HG02981 (cell line): ENCODE results near the gene RAF1.
A peak's percentile ranks its signal among the peaks of the same experiment; 100 is the strongest.
"Not testable (repeated sequence)": the region's sequence is repeated elsewhere in the genome, so short reads cannot be mapped to it uniquely, and the experiment has no call there.

Experiments used
- ATAC-seq: cut with Tn5 transposase; IDR thresholded peaks from one replicate; pipeline ENCODE4 v1.9.1; 2021; ENCODE audit warnings: mild to moderate bottlenecking, moderate library complexity; ENCODE audit not compliant: unreplicated experiment

The RAF1 gene

DNA sequence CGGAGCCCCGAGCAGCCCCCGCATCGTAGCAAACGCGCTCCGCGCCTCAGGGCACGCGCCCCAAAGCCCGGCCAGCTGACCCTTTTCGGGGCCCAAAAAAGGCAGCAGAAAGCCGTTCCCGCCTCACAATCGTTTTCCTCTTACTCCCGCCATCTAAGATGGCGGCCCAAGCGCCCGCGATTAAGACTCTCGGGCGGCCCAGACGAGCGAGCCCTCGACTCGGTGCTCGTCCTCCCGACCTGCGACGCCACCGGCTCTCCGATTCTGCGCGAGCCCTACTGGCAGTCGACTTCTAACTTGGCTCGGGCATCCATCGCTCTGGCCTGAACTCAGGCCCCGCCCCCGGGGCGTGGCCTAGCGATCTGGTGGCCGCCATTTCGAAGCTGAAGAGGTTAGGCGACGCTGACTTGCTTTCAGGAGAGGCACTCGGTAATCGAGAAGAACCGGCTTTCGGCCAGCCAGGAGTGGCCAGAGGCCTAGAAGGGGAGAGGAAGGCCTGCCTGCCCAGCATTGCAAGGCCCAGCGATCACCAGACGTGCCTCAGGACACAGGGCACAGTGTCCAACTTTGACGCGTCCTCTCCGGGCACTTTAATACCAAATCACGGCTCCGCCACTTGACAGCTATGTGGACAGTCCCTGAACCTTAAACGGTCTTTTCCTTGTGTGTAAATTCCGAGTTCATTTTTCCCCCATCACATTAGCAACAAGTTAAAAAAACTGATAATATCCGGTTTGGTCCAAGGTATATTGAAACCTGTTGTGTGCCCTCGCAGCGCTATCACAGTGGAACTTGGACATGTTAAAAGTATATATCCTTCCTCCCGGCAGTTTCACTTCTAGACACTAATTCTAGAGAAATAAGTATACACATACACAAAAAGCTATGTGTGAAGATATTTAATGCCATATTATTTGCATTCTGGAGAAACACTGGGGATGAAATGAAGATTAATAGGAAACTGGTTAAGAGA is at the start of gene RAF1:
TSS of gene RAF1 (minus strand) at position 182 of the 973 bp plus-strand sequence. CDS start 45,396 bp downstream, outside the sequence.
- peak; percentile 92 for ATAC-seq

DNA sequence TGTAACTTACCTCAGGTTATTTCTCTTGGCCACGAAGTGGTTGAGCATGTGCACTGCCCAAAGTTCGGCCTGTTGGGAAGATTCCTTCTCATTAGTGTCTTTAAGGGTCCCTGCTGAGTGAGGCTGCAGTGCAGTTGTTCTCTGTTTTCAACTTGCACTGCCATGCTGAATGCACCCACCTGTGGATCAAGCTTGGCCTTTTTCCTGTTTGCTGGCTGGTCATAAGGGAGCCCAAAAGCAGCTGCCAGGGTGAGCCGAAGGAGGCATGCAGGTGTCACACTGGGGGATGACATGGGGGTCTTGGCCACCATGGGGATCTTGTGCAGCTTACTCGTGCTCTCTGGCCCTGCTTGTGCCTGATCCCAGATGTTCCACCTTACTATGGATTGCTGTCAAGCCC is 46.1 kb upstream of the RAF1 start:
- no peak for ATAC-seq

DNA sequence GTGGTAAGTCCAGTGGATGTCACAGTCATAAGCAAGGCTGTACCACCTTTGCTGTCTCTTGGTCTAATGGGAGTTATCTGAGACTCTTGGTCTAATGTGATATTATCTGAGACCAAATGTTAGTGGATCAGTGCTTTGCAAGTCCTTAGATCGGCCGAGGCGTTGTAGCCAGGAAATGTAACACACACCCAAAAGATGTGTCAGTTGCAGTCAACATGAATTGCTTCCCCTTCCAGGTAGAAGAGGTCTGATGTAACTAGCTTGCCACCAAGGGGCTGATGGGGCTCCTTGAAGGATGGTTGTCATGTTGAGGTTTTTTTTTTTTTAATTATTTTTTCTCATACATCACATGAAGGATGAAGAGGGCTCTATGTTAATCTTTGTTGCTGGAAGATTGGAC is 45.4 kb upstream of the RAF1 start:
- no peak for ATAC-seq

- ATAC-seq: no peak
These were observed 44.8 kb upstream of the RAF1 start for GRCh38 chr3:12708584-12709192.

GRCh38 chr3:12707449-12707848 is 43.5 kb upstream of the RAF1 start:
- ATAC-seq: no peak

DNA sequence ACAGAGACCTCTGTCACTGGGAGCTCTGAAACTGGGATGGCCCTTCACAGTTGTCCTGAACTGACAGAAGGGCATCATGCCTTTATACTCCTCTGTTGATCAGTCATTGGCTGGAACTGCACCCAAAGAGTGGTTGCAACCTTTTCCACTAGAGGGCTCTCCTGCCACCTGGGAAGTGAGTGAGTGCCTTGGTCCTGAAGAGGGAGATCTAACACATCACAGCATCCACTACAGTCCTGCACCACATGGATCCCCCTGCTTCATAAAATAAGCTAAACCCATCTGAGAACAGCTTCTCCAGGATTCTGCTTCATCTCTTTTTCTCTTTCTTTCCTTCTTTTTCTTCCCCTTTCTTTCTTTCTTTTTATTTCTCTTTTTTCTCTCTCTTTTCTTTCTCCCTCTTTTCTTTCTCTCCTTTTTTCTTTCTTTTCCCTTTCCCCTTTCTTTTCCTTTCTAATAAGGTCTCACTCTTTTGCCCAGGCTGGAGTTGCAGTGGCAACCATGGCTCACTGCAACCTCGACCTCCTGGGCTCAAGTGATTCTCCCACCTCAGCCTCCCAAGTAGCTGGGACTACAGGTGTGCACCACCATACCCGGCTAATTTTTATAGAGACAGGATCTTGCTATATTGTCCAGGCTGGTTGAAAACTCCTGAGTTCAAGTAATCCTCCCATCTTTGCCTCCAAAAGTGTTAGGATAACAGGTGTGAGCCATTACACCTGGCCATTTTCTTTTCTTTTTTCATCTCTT is 42.8 kb upstream of the RAF1 start:
- peak; percentile 91 for ATAC-seq

- ATAC-seq: no peak
These were observed 42.1 kb upstream of the RAF1 start for GRCh38 chr3:12705981-12706380.

DNA sequence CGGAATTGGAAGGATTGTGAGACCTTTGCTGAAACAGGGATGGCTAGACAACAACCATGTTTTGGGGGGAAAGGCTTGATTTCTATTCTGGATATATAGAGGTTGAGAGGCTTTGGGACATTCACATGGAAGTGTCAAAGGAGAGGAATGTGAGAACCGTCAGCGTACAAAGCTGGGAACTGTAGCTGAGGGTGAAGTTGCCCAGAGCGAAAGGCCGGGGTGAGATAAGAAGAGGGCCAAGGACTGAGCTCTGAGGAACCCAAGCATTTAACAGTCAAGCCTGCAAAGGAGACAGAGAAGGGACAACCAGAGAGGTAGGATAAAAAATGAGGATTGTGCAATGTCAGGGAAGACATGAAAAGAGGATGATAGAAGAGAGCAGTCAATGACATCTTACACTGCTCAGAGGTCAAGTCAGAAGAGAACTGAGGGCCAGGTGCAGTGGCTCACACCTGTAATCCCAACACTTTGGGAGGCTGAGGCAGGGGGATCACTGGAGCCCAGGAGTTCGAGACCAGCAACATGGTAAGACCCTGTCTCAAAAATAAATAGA is 41.5 kb upstream of the RAF1 start:
- ATAC-seq: no peak

GRCh38 chr3:12702501-12702900 is 38.6 kb upstream of the RAF1 start:
- no peak for ATAC-seq

- ATAC-seq: not testable (repeated sequence)
These were observed 37.7 kb upstream of the RAF1 start for GRCh38 chr3:12701601-12702000.

- ATAC-seq: no peak
These were observed 36.9 kb upstream of the RAF1 start for GRCh38 chr3:12700800-12701199.

- no peak for ATAC-seq
These were observed 32.0 kb upstream of the RAF1 start for GRCh38 chr3:12695916-12696315.

- ATAC-seq: no peak
These were observed 31.2 kb upstream of the RAF1 start for GRCh38 chr3:12695112-12695511.

DNA sequence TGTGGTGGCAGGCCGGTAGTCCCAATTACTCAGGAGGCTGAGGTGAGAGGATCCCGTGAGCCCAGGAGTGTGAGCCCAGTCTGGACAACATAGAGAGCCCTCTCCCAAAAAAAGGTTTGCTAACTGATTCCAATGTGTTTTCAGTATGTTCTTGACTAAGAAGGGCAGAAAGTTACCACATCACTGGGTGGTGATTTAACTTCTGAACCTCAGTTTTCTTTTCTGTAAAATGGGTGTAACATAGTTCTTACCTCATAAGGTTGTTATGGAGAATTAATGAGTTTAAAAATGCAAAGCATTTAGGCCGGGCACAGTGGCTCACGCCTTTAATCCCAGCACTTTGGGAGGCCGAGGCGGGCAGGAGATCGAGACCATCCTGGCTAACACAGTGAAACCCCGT is 28.5 kb upstream of the RAF1 start:
- ATAC-seq: no peak

- ATAC-seq: no peak
These were observed 26.2 kb upstream of the RAF1 start for GRCh38 chr3:12689997-12690711.

- ATAC-seq: no peak
These were observed 24.0 kb upstream of the RAF1 start for GRCh38 chr3:12687948-12688347.

GRCh38 chr3:12686096-12686495 is 22.2 kb upstream of the RAF1 start:
- no peak for ATAC-seq

GRCh38 chr3:12681943-12682390 is 18.1 kb upstream of the RAF1 start:
- no peak for ATAC-seq

DNA sequence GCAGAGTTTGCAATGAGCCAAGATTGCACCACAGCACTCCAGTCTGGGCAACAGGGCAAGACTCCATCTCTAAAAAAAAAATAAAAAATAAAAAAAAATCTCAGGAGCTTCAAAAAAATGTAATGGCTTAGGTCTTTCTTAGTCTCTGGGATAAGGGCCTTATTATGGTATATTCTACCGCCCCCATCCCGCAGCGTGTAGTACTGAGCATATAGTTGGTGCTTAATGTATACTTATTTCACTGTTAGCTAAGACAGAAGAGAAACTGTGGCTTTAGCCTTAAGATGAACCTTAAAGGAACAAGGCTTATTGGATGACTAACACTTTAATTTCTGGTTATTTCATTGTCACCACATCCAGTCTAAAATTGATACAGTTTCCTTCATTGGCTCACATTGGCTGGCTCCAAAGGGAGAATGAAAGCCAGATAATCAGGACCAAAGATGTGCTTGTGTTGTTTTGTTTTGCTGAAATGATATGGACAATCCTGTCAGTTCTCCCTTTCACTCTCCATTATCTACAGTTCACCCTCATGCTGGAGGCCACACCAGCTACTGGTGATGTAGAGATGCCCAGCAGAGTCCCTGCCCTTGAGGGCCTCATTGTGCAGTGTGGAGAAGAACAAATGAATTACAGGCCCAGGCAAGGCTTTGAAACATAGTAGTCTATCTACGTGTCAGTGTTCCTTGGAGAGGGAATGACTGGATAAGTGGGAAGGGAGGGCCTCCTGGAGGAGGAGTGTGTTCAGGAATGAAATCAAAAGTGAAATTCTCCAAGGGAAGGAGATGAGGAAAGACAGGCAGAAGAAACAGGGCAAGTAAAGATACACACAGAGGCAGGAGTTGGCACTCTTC is 17.4 kb upstream of the RAF1 start:
- ATAC-seq: no peak

DNA sequence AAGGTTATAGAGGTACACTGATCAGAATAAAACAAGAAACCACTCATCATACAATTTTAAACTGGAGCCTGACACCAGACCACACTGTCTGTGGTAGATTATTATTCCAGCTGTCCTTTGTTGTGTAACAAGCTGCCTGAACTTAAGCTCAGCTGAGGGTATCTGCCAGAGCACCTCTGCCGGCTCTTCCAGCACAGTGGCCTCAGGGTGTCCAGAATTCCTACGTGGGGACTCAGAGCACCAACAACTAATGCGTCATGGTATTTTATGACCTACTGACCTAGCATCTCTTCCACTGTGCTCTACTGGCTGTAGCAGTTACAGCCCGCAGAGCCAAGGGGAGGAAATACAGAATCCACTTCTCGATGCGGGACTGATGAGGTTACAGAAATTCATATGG is 15.6 kb upstream of the RAF1 start:
- no peak for ATAC-seq
